ENCODE measurements around the gene IMMP2L.

DNA sequence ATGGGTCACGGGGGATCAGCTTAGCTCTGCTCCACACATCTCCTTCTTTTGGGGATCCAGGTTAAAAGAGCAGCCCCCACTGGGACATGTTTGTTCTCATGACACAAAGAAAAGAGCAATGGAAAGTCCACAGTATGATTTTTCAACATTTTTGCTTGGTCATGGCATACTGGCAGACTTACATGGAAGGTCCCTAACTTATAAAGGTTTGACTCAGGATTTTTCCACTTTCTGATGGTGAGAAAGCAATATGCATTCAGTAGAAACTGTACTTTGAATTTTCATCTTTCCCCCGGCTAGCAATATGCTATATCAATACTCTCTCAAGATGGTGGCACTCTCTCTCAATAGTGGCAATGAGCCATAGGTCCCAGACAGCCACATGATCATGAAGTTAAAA lies 699.0 kb downstream of the IMMP2L start:
- TF ChIP-seq SMC3 (IDR thresholded peaks at IDR 0.05; ENCODE audit: low read depth, low read length) (no peak), EP300 (IDR thresholded peaks at IDR 0.05; ENCODE audit: borderline replicate concordance in 1 of 2, low read depth in 1 of 2, low read length in 1 of 2) (no peak)

Measured in SK-N-SH (cell line).